Prostate gland (tissue), 2 donors: ENCODE data around the gene CD72.

ENCODE experiments used
- POLR2A ChIP-seq: fragments of 450-650 bp; IDR thresholded peaks from one replicate; pipeline ENCODE4 v1.6.1; 2016; ENCODE audit warnings: antibody characterized with exemption, mild to moderate bottlenecking
- POLR2AphosphoS5 ChIP-seq: sonication (generic); formaldehyde crosslinking; IDR thresholded peaks from one replicate; pipeline ENCODE4 v1.6.1; 2017; ENCODE audit warnings: antibody characterized with exemption
- TF ChIP-seq, protein P1 (sequence below), 4 experiments: fragments of 200-600 bp in 2 of 4; fragments of 450-650 bp in 2 of 4; sonication (generic) in 2 of 4; IDR thresholded peaks; 1 replicate in 3 of 4; 2 replicates in 1 of 4; pipeline ENCODE4 v1.5.1; 2016 to 2019; ENCODE audit warnings: antibody characterized with exemption in 4 of 4, mild to moderate bottlenecking in 2 of 4, moderate library complexity in 2 of 4

DNA sequence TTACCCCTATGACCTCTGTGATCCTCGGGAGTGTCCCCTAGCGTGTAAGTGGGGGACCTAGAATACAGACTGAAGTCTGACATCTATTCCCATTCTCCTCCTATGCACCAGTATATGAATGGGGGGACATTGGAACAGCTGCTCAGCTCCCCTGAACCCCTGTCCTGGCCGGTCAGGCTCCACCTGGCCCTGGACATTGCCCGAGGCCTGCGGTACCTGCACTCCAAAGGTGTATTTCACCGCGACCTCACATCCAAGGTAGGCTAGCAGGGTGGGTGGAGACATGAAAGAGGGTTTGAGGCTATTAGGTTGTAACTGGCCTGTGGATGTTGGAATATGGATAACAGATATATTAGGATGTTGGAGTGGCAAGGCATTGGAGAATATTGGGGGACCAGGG, 11.5 kb downstream of the CD72 start:
- TF ChIP-seq, protein P1, sequence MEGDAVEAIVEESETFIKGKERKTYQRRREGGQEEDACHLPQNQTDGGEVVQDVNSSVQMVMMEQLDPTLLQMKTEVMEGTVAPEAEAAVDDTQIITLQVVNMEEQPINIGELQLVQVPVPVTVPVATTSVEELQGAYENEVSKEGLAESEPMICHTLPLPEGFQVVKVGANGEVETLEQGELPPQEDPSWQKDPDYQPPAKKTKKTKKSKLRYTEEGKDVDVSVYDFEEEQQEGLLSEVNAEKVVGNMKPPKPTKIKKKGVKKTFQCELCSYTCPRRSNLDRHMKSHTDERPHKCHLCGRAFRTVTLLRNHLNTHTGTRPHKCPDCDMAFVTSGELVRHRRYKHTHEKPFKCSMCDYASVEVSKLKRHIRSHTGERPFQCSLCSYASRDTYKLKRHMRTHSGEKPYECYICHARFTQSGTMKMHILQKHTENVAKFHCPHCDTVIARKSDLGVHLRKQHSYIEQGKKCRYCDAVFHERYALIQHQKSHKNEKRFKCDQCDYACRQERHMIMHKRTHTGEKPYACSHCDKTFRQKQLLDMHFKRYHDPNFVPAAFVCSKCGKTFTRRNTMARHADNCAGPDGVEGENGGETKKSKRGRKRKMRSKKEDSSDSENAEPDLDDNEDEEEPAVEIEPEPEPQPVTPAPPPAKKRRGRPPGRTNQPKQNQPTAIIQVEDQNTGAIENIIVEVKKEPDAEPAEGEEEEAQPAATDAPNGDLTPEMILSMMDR (IDR thresholded peaks at IDR 0.05) = no peak
- TF ChIP-seq POLR2A (no peak), POLR2AphosphoS5 (no peak)
